ENCODE data around the gene PPP2R3A. TPM values are rescaled to one million over a fixed set of nuclear protein-coding genes. Genes with fewer than 3 reads are reported as not detected.
A peak's percentile ranks its signal among the peaks of the same experiment; 100 is the strongest.
"Not testable (repeated sequence)": the region's sequence is repeated elsewhere in the genome, so short reads cannot be mapped to it uniquely, and the experiment has no call there.

PPP2R3A gene
- total RNA-seq, 2 donors from 2014 or later, result 9.0 to 25.9 TPM

DNA sequence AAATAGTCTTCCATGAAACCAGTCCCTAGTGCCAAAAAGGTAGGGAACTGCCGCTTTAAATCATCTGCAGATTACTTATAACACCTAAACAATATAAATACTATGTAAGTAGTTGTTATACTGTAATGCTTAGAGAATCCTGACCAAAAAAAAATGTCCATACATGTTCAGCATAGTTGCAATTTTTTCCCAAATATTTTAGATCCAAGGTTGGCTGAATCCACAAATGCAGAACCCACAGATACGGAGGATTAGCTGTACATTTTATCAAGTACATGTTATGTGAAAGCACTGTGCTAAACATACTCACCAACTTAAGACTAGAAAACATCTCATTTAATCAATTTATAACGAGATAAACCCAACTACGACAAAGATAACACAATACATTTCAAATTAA, 221.3 kb downstream of the PPP2R3A start:
- no peak overlapping the region for H3K4me3 ChIP-seq
- no peaks in the 10 kb centered on the region for H3K4me1 ChIP-seq (replicated peaks)
- WGBS, result 77% methylated on average over 4 of the region's 4 CpGs
- TF ChIP-seq CTCF (IDR thresholded peaks at IDR 0.05), result no peak
- TF ChIP-seq POLR2A (IDR thresholded peaks at IDR 0.05), result no peak
- TF ChIP-seq POLR2AphosphoS5 (IDR thresholded peaks at IDR 0.05), result no peak
- H3K36me3 ChIP-seq, result no peaks in the 10 kb centered on the region
- intact Hi-C loops (cut with DNase I), result no loop called here
- no peaks in the 10 kb centered on the region for H3K27me3 ChIP-seq (replicated peaks; ENCODE audit: insufficient read depth)
- H3K27ac ChIP-seq, result no peak overlapping the region
- DNase-seq (ENCODE audit: low spot score), result no peak
- no peaks in the 10 kb centered on the region for H3K9me3 ChIP-seq

GRCh38 chr3:136187868-136188267, 222.3 kb downstream of the PPP2R3A start:
- no peak for TF ChIP-seq POLR2A (IDR thresholded peaks at IDR 0.05)
- no peak for TF ChIP-seq POLR2AphosphoS5 (IDR thresholded peaks at IDR 0.05)
- no peak for TF ChIP-seq CTCF (IDR thresholded peaks at IDR 0.05)
- intact Hi-C loops (cut with DNase I), result no loop called here
- no peaks in the 10 kb centered on the region for H3K4me1 ChIP-seq (replicated peaks)
- no peaks in the 10 kb centered on the region for H3K9me3 ChIP-seq
- 86% methylated on average over 4 of the region's 4 CpGs for WGBS
- H3K27me3 ChIP-seq (replicated peaks; ENCODE audit: insufficient read depth), result no peaks in the 10 kb centered on the region
- no peaks in the 10 kb centered on the region for H3K36me3 ChIP-seq
- H3K4me3 ChIP-seq, result no peak overlapping the region
- no peak overlapping the region for H3K27ac ChIP-seq
- DNase-seq (ENCODE audit: low spot score), result no peak

- H3K27me3 ChIP-seq (replicated peaks; ENCODE audit: insufficient read depth), result no peaks in the 10 kb centered on the region
- no peaks in the 10 kb centered on the region for H3K9me3 ChIP-seq
- H3K27ac ChIP-seq, result no peak overlapping the region
- intact Hi-C loops (cut with DNase I), result no loop called here
- TF ChIP-seq POLR2A (IDR thresholded peaks at IDR 0.05), result no peak
- TF ChIP-seq POLR2AphosphoS5 (IDR thresholded peaks at IDR 0.05), result no peak
- no peak for TF ChIP-seq CTCF (IDR thresholded peaks at IDR 0.05)
- DNase-seq (ENCODE audit: low spot score), result no peak
- H3K4me3 ChIP-seq, result no peak overlapping the region
- no peaks in the 10 kb centered on the region for H3K36me3 ChIP-seq
- WGBS, result 83% methylated on average over 5 of the region's 5 CpGs
- H3K4me1 ChIP-seq (replicated peaks), result no peaks in the 10 kb centered on the region
Measured at GRCh38 chr3:136189043-136189442, 223.5 kb downstream of the PPP2R3A start.

DNA sequence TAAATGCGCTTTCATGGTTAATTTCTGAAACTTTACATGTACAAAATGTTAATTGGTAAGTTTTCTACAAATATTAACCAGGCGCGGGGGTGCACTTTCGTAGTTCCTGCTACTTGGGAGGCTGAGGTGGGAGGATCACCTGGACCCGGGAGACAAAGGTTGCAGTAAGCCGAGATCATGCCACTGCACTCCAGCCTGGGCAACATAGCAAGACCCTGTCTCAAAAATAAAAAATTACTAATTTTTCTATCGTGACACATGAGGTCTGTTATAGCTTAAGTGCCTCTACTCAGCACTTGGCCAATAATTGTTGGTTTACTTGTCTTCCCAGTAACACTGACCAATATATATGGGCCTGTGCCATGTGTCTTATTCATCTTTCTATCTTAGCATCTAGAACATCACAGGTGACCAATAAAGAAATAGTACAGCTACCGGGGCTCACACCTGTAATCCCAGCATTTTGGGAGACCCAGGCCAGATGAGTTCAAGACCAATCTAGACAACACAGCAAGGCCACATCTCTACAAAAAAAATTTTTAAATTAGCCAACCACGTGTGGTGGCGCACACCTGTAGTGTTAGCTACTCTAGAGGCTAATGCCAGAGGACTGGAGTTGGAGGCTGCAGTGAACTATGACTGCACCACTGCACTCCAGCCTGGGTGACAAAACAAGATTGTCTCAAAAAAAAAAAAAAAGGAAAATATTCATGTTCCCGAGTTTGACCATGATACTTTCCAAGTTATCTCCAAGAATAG, 224.5 kb downstream of the PPP2R3A start:
- intact Hi-C loops (cut with DNase I), result loop anchor here (10.0 kb wide), 1 partner anchor 165 kb away; no protein-coding TSS in a partner anchor
- 93% methylated on average over 11 of the region's 11 CpGs for WGBS
- no peaks in the 10 kb centered on the region for H3K36me3 ChIP-seq
- DNase-seq (ENCODE audit: low spot score), result no peak
- H3K9me3 ChIP-seq, result no peaks in the 10 kb centered on the region
- H3K27ac ChIP-seq, result no peak overlapping the region
- no peak overlapping the region for H3K4me3 ChIP-seq
- no peak for TF ChIP-seq CTCF (IDR thresholded peaks at IDR 0.05)
- TF ChIP-seq POLR2A (IDR thresholded peaks at IDR 0.05), result no peak
- TF ChIP-seq POLR2AphosphoS5 (IDR thresholded peaks at IDR 0.05), result no peak
- no peaks in the 10 kb centered on the region for H3K27me3 ChIP-seq (replicated peaks; ENCODE audit: insufficient read depth)
- H3K4me1 ChIP-seq (replicated peaks), result no peaks in the 10 kb centered on the region

- DNase-seq (ENCODE audit: low spot score); H3K9me3 ChIP-seq; H3K36me3 ChIP-seq; H3K4me1 ChIP-seq (replicated peaks); H3K27me3 ChIP-seq (replicated peaks; ENCODE audit: insufficient read depth): not testable (repeated sequence)
- peak overlapping the region in 1 of 2 donors; percentile 19 for H3K27ac ChIP-seq
- intact Hi-C loops (cut with DNase I), result loop anchor here (10.0 kb wide), 1 partner anchor 163 kb away; no protein-coding TSS in a partner anchor
- peak overlapping the region in 1 of 2 donors; percentile 99 for H3K4me3 ChIP-seq
- WGBS, result 11% methylated on average over 6 of the region's 6 CpGs
Measured at GRCh38 chr3:136192195-136192594, 226.7 kb downstream of the PPP2R3A start.

Data from prostate gland (tissue), 2 donors.